ENCODE measurements around the gene TMED8. TPM values are rescaled to one million over a fixed set of nuclear protein-coding genes. Genes with fewer than 3 reads are reported as not detected.

Gene TMED8
- total RNA-seq, 1 donor from 2014 or later, result 10.4 TPM

DNA sequence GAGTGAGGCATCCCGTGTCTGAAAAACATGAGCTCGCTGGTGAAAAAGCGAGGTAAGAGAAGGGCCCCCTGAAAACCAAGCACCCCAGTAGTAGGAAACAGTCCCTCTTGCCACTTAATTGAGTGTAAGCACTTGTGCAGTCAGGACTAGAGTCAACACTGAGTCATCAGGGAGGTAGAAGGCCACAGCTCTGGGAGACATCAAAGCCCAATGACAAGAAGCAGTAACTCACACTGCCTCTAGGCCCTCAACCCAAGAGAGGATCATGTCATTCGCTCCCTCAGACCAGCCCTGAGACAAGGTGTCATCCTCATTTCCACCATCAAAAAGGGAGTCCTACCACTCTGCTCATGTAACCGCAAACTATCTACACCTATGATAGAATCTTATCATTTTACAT, 74.0 kb downstream of the TMED8 start:
- Mint-ChIP-seq H3K4me3 (ENCODE audit: unreplicated experiment) (no peak overlapping the region), H3K4me1 (ENCODE audit: low read depth) (peaks cover 65% of the 10 kb centered on the region), H3K36me3 (ENCODE audit: low read depth) (peaks cover 11% of the 10 kb centered on the region), H3K27ac (ENCODE audit: unreplicated experiment) (peak overlapping the region; percentile 98), H3K9me3 (ENCODE audit: low read depth) (no peaks in the 10 kb centered on the region), H3K27me3 (ENCODE audit: low read depth) (no peaks in the 10 kb centered on the region)
- TF ChIP-seq, protein P1, sequence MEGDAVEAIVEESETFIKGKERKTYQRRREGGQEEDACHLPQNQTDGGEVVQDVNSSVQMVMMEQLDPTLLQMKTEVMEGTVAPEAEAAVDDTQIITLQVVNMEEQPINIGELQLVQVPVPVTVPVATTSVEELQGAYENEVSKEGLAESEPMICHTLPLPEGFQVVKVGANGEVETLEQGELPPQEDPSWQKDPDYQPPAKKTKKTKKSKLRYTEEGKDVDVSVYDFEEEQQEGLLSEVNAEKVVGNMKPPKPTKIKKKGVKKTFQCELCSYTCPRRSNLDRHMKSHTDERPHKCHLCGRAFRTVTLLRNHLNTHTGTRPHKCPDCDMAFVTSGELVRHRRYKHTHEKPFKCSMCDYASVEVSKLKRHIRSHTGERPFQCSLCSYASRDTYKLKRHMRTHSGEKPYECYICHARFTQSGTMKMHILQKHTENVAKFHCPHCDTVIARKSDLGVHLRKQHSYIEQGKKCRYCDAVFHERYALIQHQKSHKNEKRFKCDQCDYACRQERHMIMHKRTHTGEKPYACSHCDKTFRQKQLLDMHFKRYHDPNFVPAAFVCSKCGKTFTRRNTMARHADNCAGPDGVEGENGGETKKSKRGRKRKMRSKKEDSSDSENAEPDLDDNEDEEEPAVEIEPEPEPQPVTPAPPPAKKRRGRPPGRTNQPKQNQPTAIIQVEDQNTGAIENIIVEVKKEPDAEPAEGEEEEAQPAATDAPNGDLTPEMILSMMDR (IDR thresholded peaks at IDR 0.05), result no peak
- DNase-seq (ENCODE audit: low spot score), result no peak

DNA sequence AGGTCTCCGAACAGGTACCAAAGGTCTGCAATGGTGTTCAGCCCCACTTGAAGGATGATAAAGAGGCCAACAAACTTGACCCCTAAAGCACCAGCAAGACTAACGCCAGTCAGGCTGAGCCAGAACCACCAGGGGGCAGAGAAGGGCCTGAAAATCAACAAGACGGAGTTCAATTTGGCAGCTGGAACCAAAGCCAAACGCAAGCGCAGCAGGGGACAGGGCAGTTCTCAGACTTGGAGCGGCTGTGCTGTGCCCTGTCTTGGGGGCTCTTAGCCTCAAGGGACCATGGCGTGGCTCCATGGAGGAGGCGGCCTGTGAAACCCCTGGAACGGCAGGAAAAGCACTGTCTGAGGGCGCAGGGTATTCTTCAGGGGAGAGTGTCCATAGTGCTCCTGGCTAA, 75.8 kb downstream of the TMED8 start:
- no peak for DNase-seq (ENCODE audit: low spot score)
- H3K27me3 Mint-ChIP-seq (ENCODE audit: low read depth), result no peaks in the 10 kb centered on the region
- peak overlapping the region; percentile 74 for H3K27ac Mint-ChIP-seq (ENCODE audit: unreplicated experiment)
- H3K36me3 Mint-ChIP-seq (ENCODE audit: low read depth), result peaks cover 18% of the 10 kb centered on the region
- TF ChIP-seq, protein P1 (IDR thresholded peaks at IDR 0.05), result peak; percentile 93
- no peak overlapping the region for H3K4me3 Mint-ChIP-seq (ENCODE audit: unreplicated experiment)
- H3K9me3 Mint-ChIP-seq (ENCODE audit: low read depth), result no peaks in the 10 kb centered on the region
- peaks cover 48% of the 10 kb centered on the region for H3K4me1 Mint-ChIP-seq (ENCODE audit: low read depth)

DNA sequence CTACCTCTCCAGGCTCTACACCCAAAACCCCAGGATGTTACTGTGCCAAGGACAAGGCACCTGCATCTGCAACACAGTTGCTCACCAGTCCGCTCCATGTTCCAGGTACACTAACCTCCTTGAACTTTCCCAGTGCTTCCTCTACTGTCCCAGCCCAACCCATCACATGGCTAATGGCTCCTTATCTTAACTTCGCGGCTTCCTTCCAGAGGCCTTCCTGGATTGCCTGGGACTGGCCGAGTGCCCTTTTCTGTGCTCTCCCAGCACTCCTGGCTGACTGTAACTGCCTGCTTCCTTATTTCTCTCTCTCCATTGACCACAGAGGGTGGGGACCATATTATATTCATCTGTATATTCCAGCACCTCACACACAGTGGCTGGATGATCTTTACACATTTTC, 77.1 kb downstream of the TMED8 start:
- Mint-ChIP-seq H3K27me3 (ENCODE audit: low read depth) (no peaks in the 10 kb centered on the region), H3K9me3 (ENCODE audit: low read depth) (no peaks in the 10 kb centered on the region), H3K36me3 (ENCODE audit: low read depth) (peaks cover 23% of the 10 kb centered on the region), H3K27ac (ENCODE audit: unreplicated experiment) (no peak overlapping the region), H3K4me1 (ENCODE audit: low read depth) (peaks cover 35% of the 10 kb centered on the region), H3K4me3 (ENCODE audit: unreplicated experiment) (no peak overlapping the region)
- no peak for DNase-seq (ENCODE audit: low spot score)
- TF ChIP-seq, protein P1 (IDR thresholded peaks at IDR 0.05), result no peak

DNA sequence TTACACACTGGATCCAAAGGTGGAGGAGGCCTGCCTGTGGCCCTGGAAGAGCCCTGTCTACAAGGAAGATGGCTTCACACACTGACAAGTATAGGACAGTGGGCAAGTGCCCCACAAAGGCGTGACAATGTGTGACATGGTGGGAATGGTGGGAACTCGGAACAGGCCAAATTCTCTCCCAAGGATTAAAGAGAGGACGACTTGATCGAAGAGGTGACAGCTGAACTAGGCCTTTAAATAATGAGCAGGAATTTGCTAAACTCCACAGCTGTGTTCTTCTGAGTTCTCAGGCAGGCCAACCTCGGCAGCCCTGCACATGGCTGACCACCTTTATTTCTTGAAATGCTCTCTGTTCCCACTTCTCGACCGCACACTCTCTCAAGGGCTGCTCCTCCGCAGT, 80.0 kb downstream of the TMED8 start:
- peaks cover 10% of the 10 kb centered on the region for H3K4me1 Mint-ChIP-seq (ENCODE audit: low read depth)
- H3K27me3 Mint-ChIP-seq (ENCODE audit: low read depth), result no peaks in the 10 kb centered on the region

DNA sequence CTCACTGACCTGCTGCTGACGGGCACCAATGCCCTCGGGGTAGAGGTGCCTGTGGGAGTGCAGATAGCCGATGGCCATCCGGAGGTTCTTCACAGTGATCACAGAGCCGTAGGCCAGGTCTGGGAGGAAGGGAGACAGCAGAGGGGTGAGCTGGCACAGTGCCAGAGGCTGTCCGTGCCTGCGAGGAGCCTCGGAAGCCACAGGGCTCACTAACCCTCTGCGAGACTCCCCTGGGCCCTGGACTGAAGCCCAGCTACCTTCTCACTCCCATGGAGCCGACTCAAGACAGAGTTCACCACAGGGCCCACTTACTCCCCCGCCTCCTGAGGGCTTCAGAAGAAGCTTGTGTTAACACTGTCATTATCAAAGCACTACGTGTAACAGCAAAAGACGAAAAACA, 80.7 kb downstream of the TMED8 start:
- no peak overlapping the region for H3K4me3 Mint-ChIP-seq (ENCODE audit: unreplicated experiment)
- DNase-seq (ENCODE audit: low spot score), result no peak
- TF ChIP-seq, protein P1 (IDR thresholded peaks at IDR 0.05), result no peak
- H3K9me3 Mint-ChIP-seq (ENCODE audit: low read depth), result no peaks in the 10 kb centered on the region
- peaks cover 5% of the 10 kb centered on the region for H3K4me1 Mint-ChIP-seq (ENCODE audit: low read depth)
- H3K27ac Mint-ChIP-seq (ENCODE audit: unreplicated experiment), result no peak overlapping the region
- peaks cover 22% of the 10 kb centered on the region for H3K36me3 Mint-ChIP-seq (ENCODE audit: low read depth)
- H3K27me3 Mint-ChIP-seq (ENCODE audit: low read depth), result no peaks in the 10 kb centered on the region

More for the DNA sequence above, 80.0 kb downstream of the TMED8 start:
- H3K36me3 Mint-ChIP-seq (ENCODE audit: low read depth), result peaks cover 22% of the 10 kb centered on the region
- TF ChIP-seq, protein P1 (IDR thresholded peaks at IDR 0.05), result no peak
- no peak overlapping the region for H3K27ac Mint-ChIP-seq (ENCODE audit: unreplicated experiment)
- H3K4me3 Mint-ChIP-seq (ENCODE audit: unreplicated experiment), result no peak overlapping the region
- DNase-seq (ENCODE audit: low spot score), result peak; percentile 30
- H3K9me3 Mint-ChIP-seq (ENCODE audit: low read depth), result no peaks in the 10 kb centered on the region

Measured in chondrocyte (in vitro differentiated cells).